Measurements from ENCODE around the gene THRSP. TPM values are rescaled to one million over a fixed set of nuclear protein-coding genes. Genes with fewer than 3 reads are reported as not detected.

Gene THRSP
- total and polyA plus RNA-seq, 3 experiments from 2014 or later, result not detected

DNA sequence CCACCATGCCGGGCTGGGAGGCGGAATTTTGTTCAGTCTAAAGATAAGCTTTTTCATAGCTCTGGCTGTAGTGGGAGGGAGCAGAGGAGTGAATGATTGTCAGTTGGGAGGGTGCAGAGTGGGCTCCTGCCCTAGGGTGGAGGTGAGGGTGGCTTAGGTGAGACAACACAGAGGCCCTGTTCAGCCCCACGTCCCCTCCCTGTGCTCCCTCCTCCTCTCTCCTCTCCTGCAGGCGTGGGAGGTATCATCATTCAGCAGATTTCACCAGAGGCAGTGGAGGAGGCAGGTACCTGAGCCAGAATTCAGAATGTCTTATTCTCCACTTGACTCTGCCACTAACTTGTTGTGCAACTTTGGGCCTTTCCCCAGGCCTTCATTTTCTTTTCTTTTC lies 1.7 kb upstream of the THRSP start:
- Mint-ChIP-seq H3K27me3 (no peaks in the 10 kb centered on the region), H3K36me3 (peaks cover 0 to 1% (median 0%) of the 10 kb centered on the region in 3 donors), H3K4me3 (no peak overlapping the region), H3K27ac (no peak overlapping the region), H3K4me1 (no peaks in the 10 kb centered on the region), H3K9me3 (no peaks in the 10 kb centered on the region)
- CTCF ChIA-PET, result no interaction called here
- Histone ChIP-seq H3K9me3 (ENCODE audit: low read length) (no peaks in the 10 kb centered on the region), H3K27me3 (ENCODE audit: insufficient read depth, low read length, poor library complexity, severe bottlenecking) (no peaks in the 10 kb centered on the region), H3K4me3 (ENCODE audit: low read length) (no peak overlapping the region), H3K36me3 (ENCODE audit: insufficient read depth, low read length) (no peaks in the 10 kb centered on the region), H3K4me1 (ENCODE audit: insufficient read depth, low read length) (no peaks in the 10 kb centered on the region), H3K27ac (ENCODE audit: low read depth, low read length) (no peak overlapping the region)
- DNase-seq, result no peak
- POLR2A ChIA-PET, result no interaction called here

DNA sequence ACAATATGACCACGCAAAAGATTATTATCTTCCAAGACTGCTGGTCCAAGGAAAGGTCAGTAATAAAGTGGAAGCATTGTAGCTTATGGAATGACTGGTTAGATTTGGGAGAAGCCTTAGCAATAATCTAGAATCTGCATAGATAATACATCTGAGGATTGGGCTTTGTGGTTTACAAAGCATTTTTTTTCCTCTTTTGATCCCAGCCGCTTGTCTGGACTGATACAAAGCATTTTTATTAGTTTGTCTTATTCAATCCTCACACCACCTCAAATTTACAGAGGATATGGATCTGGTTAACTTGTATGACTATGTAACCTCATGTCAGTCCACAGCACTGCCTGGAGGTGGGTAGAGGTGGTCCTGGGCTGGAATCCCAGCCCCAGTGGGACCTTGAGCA lies 990 bp upstream of the THRSP start:
- Histone ChIP-seq H3K27ac (ENCODE audit: low read depth, low read length) (no peak overlapping the region), H3K36me3 (ENCODE audit: insufficient read depth, low read length) (no peaks in the 10 kb centered on the region), H3K27me3 (ENCODE audit: insufficient read depth, low read length, poor library complexity, severe bottlenecking) (no peaks in the 10 kb centered on the region), H3K4me1 (ENCODE audit: insufficient read depth, low read length) (no peaks in the 10 kb centered on the region), H3K4me3 (ENCODE audit: low read length) (no peak overlapping the region), H3K9me3 (ENCODE audit: low read length) (no peaks in the 10 kb centered on the region)
- Mint-ChIP-seq H3K9me3 (no peaks in the 10 kb centered on the region), H3K4me1 (no peaks in the 10 kb centered on the region), H3K27me3 (no peaks in the 10 kb centered on the region), H3K36me3 (peaks cover 5 to 6% (median 6%) of the 10 kb centered on the region in 3 donors), H3K27ac (no peak overlapping the region), H3K4me3 (no peak overlapping the region)
- no peak for DNase-seq
- ChIA-PET POLR2A (no interaction called here), CTCF (no interaction called here)

DNA sequence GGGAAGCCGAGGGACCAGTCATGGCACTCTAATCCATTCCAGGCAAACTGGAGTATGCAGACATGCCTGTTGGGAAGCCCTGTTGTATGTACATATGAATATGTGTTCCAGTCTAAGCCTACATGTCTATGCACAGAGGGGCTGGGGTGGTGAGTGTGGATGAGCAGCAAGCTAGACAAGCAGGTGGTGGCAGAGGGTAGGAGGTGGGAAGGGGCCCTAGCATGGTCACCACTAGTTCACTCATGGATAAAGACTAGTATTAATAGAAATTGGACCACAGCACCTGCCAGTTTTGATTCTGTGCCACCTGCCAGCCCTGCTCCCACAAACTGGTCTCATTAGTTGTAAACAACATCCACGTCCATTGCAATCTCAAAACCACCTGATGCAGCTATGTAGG lies 1.5 kb downstream of the THRSP start:
- no peaks in the 10 kb centered on the region for H3K9me3 ChIP-seq (ENCODE audit: low read length)
- Mint-ChIP-seq H3K4me3 (no peak overlapping the region), H3K4me1 (no peaks in the 10 kb centered on the region), H3K9me3 (no peaks in the 10 kb centered on the region), H3K27me3 (no peaks in the 10 kb centered on the region), H3K36me3 (peaks cover 10 to 29% (median 12%) of the 10 kb centered on the region in 3 donors), H3K27ac (peak overlapping the region in 1 of 8 donors; percentile 64)
- H3K27ac ChIP-seq (ENCODE audit: low read depth, low read length), result no peak overlapping the region
- H3K27me3 ChIP-seq (ENCODE audit: insufficient read depth, low read length, poor library complexity, severe bottlenecking), result no peaks in the 10 kb centered on the region
- H3K4me1 ChIP-seq (ENCODE audit: insufficient read depth, low read length), result no peaks in the 10 kb centered on the region
- no peak overlapping the region for H3K4me3 ChIP-seq (ENCODE audit: low read length)
- H3K36me3 ChIP-seq (ENCODE audit: insufficient read depth, low read length), result peaks cover 10% of the 10 kb centered on the region
- no peak for DNase-seq
- ChIA-PET POLR2A (no interaction called here), CTCF (interaction anchor here (0.8 kb wide), 1 partner anchor 19 kb away, joined by 4 read pairs; no protein-coding TSS in a partner anchor)

DNA sequence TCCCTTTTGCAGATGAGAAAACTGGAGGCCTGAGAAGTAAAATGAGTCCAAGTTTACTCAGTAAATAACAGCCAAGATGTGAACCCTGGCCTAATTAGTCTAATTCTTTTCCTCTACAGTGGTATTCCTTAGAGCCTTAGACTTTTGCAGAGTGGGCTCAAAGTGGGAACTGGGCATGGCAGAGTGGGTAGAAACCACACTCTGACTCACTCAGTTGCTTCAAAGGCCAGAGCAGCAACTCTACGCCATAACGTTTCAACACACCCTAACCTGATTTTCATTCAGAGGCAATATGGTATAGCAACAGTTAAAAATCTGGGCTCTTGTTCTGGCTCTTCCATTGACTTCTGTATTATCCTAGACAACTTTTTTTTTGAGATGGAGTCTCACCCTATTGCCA lies 2.8 kb downstream of the THRSP start:
- no peaks in the 10 kb centered on the region for H3K4me1 ChIP-seq (ENCODE audit: insufficient read depth, low read length)
- Mint-ChIP-seq H3K4me3 (no peak overlapping the region), H3K4me1 (peaks cover 0 to 1% (median under 1%) of the 10 kb centered on the region in 3 donors), H3K36me3 (peaks cover 10 to 40% (median 12%) of the 10 kb centered on the region in 3 donors), H3K27ac (peak overlapping the region in 1 of 8 donors; percentile 17), H3K9me3 (no peaks in the 10 kb centered on the region), H3K27me3 (no peaks in the 10 kb centered on the region)
- H3K9me3 ChIP-seq (ENCODE audit: low read length), result no peaks in the 10 kb centered on the region
- peaks cover 16% of the 10 kb centered on the region for H3K36me3 ChIP-seq (ENCODE audit: insufficient read depth, low read length)
- CTCF ChIA-PET, result no interaction called here
- no peak for DNase-seq
- no peaks in the 10 kb centered on the region for H3K27me3 ChIP-seq (ENCODE audit: insufficient read depth, low read length, poor library complexity, severe bottlenecking)
- no peak overlapping the region for H3K4me3 ChIP-seq (ENCODE audit: low read length)
- H3K27ac ChIP-seq (ENCODE audit: low read depth, low read length), result no peak overlapping the region
- POLR2A ChIA-PET, result no interaction called here

DNA sequence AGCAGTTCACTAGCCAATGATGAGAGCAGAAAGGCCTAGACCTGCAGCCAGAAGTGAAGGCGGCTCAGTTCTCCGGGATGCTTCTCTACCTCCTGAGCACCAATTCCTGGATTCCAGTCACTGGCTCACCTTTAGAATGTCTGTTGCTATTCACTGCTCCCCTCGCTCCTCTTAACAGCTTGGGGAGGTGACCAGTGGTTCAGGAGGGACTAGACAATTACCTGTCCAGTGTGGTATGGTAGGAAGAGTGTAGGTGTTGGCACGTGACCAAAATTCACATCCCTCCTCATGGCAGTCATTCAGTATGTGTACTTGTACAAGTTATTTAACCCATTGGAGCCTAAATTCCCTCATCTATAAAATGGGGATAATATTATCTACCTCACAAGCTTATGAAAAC lies 4.0 kb downstream of the THRSP start:
- Mint-ChIP-seq H3K4me1 (peaks cover 5 to 10% (median 6%) of the 10 kb centered on the region in 3 donors), H3K4me3 (no peak overlapping the region), H3K36me3 (peaks cover 10 to 49% (median 16%) of the 10 kb centered on the region in 3 donors), H3K27me3 (no peaks in the 10 kb centered on the region), H3K9me3 (no peaks in the 10 kb centered on the region), H3K27ac (peak overlapping the region in 1 of 8 donors; percentile 53)
- H3K9me3 ChIP-seq (ENCODE audit: low read length), result no peaks in the 10 kb centered on the region
- no peaks in the 10 kb centered on the region for H3K27me3 ChIP-seq (ENCODE audit: insufficient read depth, low read length, poor library complexity, severe bottlenecking)
- no peak for DNase-seq
- ChIA-PET POLR2A (no interaction called here), CTCF (no interaction called here)
- no peaks in the 10 kb centered on the region for H3K4me1 ChIP-seq (ENCODE audit: insufficient read depth, low read length)
- H3K4me3 ChIP-seq (ENCODE audit: low read length), result no peak overlapping the region
- H3K27ac ChIP-seq (ENCODE audit: low read depth, low read length), result no peak overlapping the region
- H3K36me3 ChIP-seq (ENCODE audit: insufficient read depth, low read length), result peaks cover 16% of the 10 kb centered on the region

DNA sequence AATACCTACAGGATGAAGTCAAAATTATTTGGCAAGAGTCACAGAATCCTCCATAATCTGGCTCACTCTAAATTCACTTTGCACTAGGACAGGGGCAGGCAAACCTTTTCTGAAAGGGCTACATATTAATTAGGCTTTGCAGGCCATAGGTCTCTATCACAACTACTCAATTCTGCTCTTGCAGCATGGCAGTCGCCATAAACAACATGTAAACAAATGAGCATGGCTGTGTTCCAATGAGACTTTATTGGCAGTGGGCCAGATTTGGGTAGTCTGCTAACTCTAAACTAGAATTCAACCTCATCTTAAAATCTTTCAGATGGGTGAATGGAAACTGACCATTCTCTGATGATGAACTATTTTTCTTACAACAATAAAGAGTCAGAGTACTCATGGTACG lies 5.8 kb downstream of the THRSP start:
- CTCF ChIA-PET, result no interaction called here
- H3K27me3 Mint-ChIP-seq, result peaks cover 0 to 2% of the 10 kb centered on the region in 2 donors
- POLR2A ChIA-PET, result no interaction called here
- Histone ChIP-seq H3K36me3 (ENCODE audit: insufficient read depth, low read length) (peaks cover 16% of the 10 kb centered on the region), H3K9me3 (ENCODE audit: low read length) (no peaks in the 10 kb centered on the region), H3K27ac (ENCODE audit: low read depth, low read length) (no peak overlapping the region), H3K4me3 (ENCODE audit: low read length) (no peak overlapping the region), H3K27me3 (ENCODE audit: insufficient read depth, low read length, poor library complexity, severe bottlenecking) (no peaks in the 10 kb centered on the region), H3K4me1 (ENCODE audit: insufficient read depth, low read length) (no peaks in the 10 kb centered on the region)
- no peaks in the 10 kb centered on the region for H3K9me3 Mint-ChIP-seq
- H3K36me3 Mint-ChIP-seq, result peaks cover 10 to 54% (median 16%) of the 10 kb centered on the region in 3 donors
- no peak overlapping the region for H3K27ac Mint-ChIP-seq
- no peak for DNase-seq
- peaks cover 8 to 22% (median 13%) of the 10 kb centered on the region in 3 donors for H3K4me1 Mint-ChIP-seq
- no peak overlapping the region for H3K4me3 Mint-ChIP-seq

DNA sequence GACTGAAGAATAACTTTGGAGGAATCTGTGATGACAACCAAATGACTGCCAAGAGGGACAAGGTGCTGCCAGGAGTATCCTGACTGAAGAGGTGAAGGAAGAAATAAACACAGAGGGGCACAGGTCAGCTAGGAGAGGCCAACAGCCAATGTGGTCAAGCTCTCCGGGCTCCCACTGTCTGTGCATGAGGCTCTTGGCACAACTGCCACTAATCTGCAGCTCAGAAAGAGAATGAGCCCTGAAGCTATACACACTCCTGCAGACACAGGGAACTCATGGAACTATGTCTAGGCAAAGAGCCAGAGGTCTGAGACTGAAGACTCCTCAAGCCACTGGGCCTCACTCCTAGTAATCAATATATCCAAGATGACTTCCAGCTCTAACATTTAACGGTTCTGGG lies 7.0 kb downstream of the THRSP start:
- H3K9me3 Mint-ChIP-seq, result no peaks in the 10 kb centered on the region
- peaks cover 15 to 34% (median 24%) of the 10 kb centered on the region in 3 donors for H3K4me1 Mint-ChIP-seq
- no peak for DNase-seq
- H3K27me3 Mint-ChIP-seq, result peaks cover 0 to 2% of the 10 kb centered on the region in 2 donors
- peaks cover 10 to 59% (median 16%) of the 10 kb centered on the region in 3 donors for H3K36me3 Mint-ChIP-seq
- H3K4me3 ChIP-seq (ENCODE audit: low read length), result no peak overlapping the region
- peaks cover 16% of the 10 kb centered on the region for H3K36me3 ChIP-seq (ENCODE audit: insufficient read depth, low read length)
- ChIA-PET CTCF (no interaction called here), POLR2A (no interaction called here)
- no peaks in the 10 kb centered on the region for H3K27me3 ChIP-seq (ENCODE audit: insufficient read depth, low read length, poor library complexity, severe bottlenecking)
- no peak overlapping the region for H3K4me3 Mint-ChIP-seq
- no peak overlapping the region for H3K27ac Mint-ChIP-seq
- no peak overlapping the region for H3K27ac ChIP-seq (ENCODE audit: low read depth, low read length)
- H3K4me1 ChIP-seq (ENCODE audit: insufficient read depth, low read length), result peaks cover 3% of the 10 kb centered on the region
- no peaks in the 10 kb centered on the region for H3K9me3 ChIP-seq (ENCODE audit: low read length)

DNA sequence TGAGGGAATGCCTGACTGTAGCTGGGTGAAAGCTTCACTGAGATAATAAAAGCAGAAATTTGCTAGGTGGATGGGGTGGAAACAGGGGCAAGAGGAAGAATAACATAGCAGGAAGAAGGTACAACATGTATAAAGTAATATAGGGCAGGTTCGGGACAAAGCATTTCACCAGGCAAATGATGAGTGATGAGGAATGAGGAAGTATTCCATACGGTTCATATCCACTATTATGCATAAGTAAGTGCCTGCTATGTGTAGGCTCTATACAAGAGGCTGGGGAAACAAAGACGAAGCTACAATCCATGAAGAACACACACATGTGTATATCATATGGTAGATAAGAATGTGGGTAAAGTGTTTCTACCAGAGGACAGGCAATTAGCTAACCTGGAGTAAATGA lies 8.1 kb downstream of the THRSP start:
- H3K27ac ChIP-seq (ENCODE audit: low read depth, low read length), result no peak overlapping the region
- Mint-ChIP-seq H3K4me3 (no peak overlapping the region), H3K9me3 (no peaks in the 10 kb centered on the region), H3K27me3 (peaks cover 0 to 2% of the 10 kb centered on the region in 2 donors), H3K4me1 (peaks cover 22 to 45% (median 35%) of the 10 kb centered on the region in 3 donors), H3K36me3 (peaks cover 10 to 64% (median 17%) of the 10 kb centered on the region in 3 donors), H3K27ac (peak overlapping the region in 1 of 8 donors; percentile 87)
- DNase-seq, result no peak
- H3K9me3 ChIP-seq (ENCODE audit: low read length), result no peaks in the 10 kb centered on the region
- POLR2A ChIA-PET, result no interaction called here
- peaks cover 14% of the 10 kb centered on the region for H3K4me1 ChIP-seq (ENCODE audit: insufficient read depth, low read length)
- H3K36me3 ChIP-seq (ENCODE audit: insufficient read depth, low read length), result peaks cover 16% of the 10 kb centered on the region
- CTCF ChIA-PET, result no interaction called here
- H3K27me3 ChIP-seq (ENCODE audit: insufficient read depth, low read length, poor library complexity, severe bottlenecking), result no peaks in the 10 kb centered on the region
- H3K4me3 ChIP-seq (ENCODE audit: low read length), result no peak overlapping the region

DNA sequence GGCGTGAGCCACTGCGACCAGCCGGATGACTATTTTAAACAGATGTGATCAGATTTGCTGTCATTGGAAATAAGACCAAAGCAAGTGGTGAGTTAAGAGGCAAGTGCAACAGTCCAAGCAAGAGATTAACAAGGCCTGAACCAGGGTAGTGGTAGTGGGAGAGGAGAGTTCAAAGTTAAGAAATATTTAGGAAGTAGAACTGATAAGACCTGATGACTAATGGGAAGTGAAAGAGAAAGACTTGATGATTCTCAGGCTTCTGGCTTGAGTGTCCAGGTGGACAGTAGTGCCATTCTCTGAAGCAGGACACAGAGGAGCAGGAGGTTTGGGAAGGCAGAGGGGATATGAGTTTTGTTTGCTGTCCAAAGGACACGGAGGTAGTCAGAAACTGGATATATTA lies 8.8 kb downstream of the THRSP start:
- POLR2A ChIA-PET, result no interaction called here

More for the DNA sequence above, 8.8 kb downstream of the THRSP start:
- H3K27ac Mint-ChIP-seq, result peak overlapping the region in 4 of 8 donors; percentile 17 to 96 (median 52)
- H3K36me3 ChIP-seq (ENCODE audit: insufficient read depth, low read length), result peaks cover 16% of the 10 kb centered on the region
- H3K4me3 ChIP-seq (ENCODE audit: low read length), result no peak overlapping the region
- no peaks in the 10 kb centered on the region for H3K9me3 ChIP-seq (ENCODE audit: low read length)
- peaks cover 0 to 2% of the 10 kb centered on the region in 2 donors for H3K27me3 Mint-ChIP-seq
- CTCF ChIA-PET, result no interaction called here
- H3K4me3 Mint-ChIP-seq, result no peak overlapping the region
- H3K4me1 Mint-ChIP-seq, result peaks cover 26 to 50% (median 41%) of the 10 kb centered on the region in 3 donors
- DNase-seq, result no peak
- no peak overlapping the region for H3K27ac ChIP-seq (ENCODE audit: low read depth, low read length)
- no peaks in the 10 kb centered on the region for H3K9me3 Mint-ChIP-seq
- no peaks in the 10 kb centered on the region for H3K27me3 ChIP-seq (ENCODE audit: insufficient read depth, low read length, poor library complexity, severe bottlenecking)
- peaks cover 20% of the 10 kb centered on the region for H3K4me1 ChIP-seq (ENCODE audit: insufficient read depth, low read length)
- H3K36me3 Mint-ChIP-seq, result peaks cover 8 to 61% (median 15%) of the 10 kb centered on the region in 3 donors

Measured in CD8-positive, alpha-beta memory T cell (primary cell).